Fibroblast of lung (primary cell): ENCODE measurements around the gene KRT72.
A peak's percentile ranks its signal among the peaks of the same experiment; 100 is the strongest.

ENCODE experiments used
- EZH2 ChIP-seq: IDR thresholded peaks from 2 replicates; pipeline ENCODE4 v1.5.1; 2012; ENCODE audit warnings: low read length, control low read depth, mild to moderate bottlenecking; ENCODE audit errors: missing control alignments
- TF ChIP-seq, protein P1 (sequence below), 2 donors: IDR thresholded peaks in 1 of 2; conservative IDR thresholded peaks in 1 of 2; 1 replicate in 1 of 2; 2 replicates in 1 of 2; pipeline ENCODE4 v1.5.1; 2011 to 2012; ENCODE audit warnings: low read length in 2 of 2, control low read depth in 1 of 2, inconsistent platforms in 1 of 2, low read depth in 1 of 2, mild to moderate bottlenecking in 1 of 2

DNA sequence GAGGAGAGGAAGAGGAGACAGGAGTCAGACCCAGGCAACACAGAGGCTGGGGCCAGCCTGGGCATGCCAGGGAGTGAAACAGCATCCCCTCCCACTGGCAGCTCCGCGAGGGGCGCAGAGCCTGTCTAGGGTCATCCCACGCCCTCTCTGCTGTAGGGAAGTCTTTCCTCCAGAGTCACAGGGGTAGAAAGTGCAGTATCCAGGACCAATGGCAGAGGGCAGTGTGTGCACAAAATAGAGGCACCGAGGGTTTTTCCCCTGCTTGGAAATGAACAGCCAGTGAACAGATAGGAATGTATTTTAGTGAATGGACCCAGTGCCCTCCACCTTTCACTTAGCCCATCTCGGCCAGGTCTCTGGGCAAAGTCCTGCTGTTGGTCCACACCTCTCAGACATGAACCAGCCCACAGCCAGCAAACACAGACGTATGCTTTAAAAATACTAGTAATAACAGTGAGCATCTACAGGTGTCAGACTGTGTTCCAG is 18.2 kb downstream of the KRT72 start:
- no peak for TF ChIP-seq EZH2
- TF ChIP-seq, protein P1, sequence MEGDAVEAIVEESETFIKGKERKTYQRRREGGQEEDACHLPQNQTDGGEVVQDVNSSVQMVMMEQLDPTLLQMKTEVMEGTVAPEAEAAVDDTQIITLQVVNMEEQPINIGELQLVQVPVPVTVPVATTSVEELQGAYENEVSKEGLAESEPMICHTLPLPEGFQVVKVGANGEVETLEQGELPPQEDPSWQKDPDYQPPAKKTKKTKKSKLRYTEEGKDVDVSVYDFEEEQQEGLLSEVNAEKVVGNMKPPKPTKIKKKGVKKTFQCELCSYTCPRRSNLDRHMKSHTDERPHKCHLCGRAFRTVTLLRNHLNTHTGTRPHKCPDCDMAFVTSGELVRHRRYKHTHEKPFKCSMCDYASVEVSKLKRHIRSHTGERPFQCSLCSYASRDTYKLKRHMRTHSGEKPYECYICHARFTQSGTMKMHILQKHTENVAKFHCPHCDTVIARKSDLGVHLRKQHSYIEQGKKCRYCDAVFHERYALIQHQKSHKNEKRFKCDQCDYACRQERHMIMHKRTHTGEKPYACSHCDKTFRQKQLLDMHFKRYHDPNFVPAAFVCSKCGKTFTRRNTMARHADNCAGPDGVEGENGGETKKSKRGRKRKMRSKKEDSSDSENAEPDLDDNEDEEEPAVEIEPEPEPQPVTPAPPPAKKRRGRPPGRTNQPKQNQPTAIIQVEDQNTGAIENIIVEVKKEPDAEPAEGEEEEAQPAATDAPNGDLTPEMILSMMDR (conservative IDR thresholded peaks at IDR 0.05 in 1 of 2, IDR thresholded peaks at IDR 0.05 in 1 of 2; ENCODE audit: low read depth in 1 of 2, low read length in 2 of 2): peak; percentile 77 to 82
